ENCODE results near the gene NRP1. TPM values are rescaled to one million over a fixed set of nuclear protein-coding genes. Genes with fewer than 3 reads are reported as not detected.

NRP1 gene
- total RNA-seq, 4 donors from 2014 or later: 45.7 to 90.0 (median 57.7) TPM

DNA sequence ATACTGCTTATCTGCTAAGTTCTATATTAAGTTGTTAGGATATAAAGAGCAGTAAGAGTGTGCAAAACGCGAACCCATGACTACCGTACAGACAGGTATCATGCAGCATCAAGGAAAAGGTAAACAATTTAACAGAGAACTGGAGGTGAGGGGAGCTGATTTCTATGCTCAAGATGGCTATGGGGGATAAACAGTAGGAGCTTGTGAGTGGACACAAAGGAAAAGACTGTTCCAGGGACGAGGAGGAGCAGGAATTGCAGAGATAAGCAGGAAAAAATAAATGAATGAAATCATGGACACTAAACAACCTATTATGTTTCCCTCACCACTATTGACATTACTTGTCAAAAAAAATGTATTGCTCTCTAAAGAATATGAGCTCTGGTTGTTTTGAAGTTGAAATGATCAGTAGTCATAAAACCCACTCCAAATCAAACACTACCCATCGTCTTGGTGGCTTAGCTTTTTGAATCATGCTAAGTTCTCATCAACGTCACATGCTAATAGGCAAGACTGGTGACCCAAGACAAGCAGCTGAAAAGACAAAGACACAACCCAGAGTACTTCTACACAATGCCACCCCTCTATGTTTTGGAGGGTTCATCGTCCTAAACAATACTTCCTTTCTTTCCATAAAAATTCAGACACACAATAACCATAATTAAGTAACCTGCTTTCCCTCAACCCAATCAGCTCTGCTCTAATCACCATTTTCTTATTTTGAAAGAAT, 102.7 kb downstream of the NRP1 start:
- 70 to 72% methylated on average over 7 of the region's 7 CpGs for WGBS, 2 donors
- TF ChIP-seq POLR2A (IDR thresholded peaks at IDR 0.05) (no peak), EP300 (IDR thresholded peaks at IDR 0.05) (no peak)
- TF ChIP-seq, protein P1, sequence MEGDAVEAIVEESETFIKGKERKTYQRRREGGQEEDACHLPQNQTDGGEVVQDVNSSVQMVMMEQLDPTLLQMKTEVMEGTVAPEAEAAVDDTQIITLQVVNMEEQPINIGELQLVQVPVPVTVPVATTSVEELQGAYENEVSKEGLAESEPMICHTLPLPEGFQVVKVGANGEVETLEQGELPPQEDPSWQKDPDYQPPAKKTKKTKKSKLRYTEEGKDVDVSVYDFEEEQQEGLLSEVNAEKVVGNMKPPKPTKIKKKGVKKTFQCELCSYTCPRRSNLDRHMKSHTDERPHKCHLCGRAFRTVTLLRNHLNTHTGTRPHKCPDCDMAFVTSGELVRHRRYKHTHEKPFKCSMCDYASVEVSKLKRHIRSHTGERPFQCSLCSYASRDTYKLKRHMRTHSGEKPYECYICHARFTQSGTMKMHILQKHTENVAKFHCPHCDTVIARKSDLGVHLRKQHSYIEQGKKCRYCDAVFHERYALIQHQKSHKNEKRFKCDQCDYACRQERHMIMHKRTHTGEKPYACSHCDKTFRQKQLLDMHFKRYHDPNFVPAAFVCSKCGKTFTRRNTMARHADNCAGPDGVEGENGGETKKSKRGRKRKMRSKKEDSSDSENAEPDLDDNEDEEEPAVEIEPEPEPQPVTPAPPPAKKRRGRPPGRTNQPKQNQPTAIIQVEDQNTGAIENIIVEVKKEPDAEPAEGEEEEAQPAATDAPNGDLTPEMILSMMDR (IDR thresholded peaks at IDR 0.05): no peak
- H3K36me3 ChIP-seq: no peaks in the 10 kb centered on the region

DNA sequence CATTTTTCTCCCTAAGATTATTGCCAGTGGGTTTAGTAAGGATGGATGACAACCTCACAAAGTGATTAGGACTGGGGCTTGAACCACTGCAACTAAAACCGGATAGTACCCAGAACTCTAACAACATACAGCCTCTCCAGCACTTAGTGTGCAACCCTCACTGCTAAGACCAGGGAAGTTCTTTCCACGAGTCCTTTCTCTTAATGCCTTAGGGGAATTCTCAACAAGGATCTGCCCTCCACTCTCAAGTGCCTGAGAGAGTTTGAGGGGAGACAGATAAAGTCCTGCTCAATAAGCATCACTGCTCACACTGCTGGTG, 104.6 kb downstream of the NRP1 start:
- H3K36me3 ChIP-seq: peaks cover 0 to 13% (median 0%) of the 10 kb centered on the region in 3 donors
- H3K27ac ChIP-seq: no peak overlapping the region
- H3K4me3 ChIP-seq: no peak overlapping the region
- H3K27me3 ChIP-seq: no peaks in the 10 kb centered on the region
- 51 to 69% methylated on average over 2 of the region's 2 CpGs for WGBS, 2 donors
- H3K9me3 ChIP-seq: no peaks in the 10 kb centered on the region
- no peak for DNase-seq (ENCODE audit: low spot score in 2 of 2)
- H3K4me1 ChIP-seq: peaks cover 0 to 16% (median 0%) of the 10 kb centered on the region in 4 donors
- TF ChIP-seq, protein P1 (IDR thresholded peaks at IDR 0.05): no peak
- TF ChIP-seq POLR2A (IDR thresholded peaks at IDR 0.05) (no peak), EP300 (IDR thresholded peaks at IDR 0.05) (no peak)

More for the DNA sequence above, 102.7 kb downstream of the NRP1 start:
- no peaks in the 10 kb centered on the region for H3K27me3 ChIP-seq
- no peaks in the 10 kb centered on the region for H3K9me3 ChIP-seq
- no peak overlapping the region for H3K4me3 ChIP-seq
- DNase-seq (ENCODE audit: low spot score in 2 of 2): no peak
- H3K27ac ChIP-seq: no peak overlapping the region
- H3K4me1 ChIP-seq: peaks cover 0 to 31% (median 3%) of the 10 kb centered on the region in 4 donors

DNA sequence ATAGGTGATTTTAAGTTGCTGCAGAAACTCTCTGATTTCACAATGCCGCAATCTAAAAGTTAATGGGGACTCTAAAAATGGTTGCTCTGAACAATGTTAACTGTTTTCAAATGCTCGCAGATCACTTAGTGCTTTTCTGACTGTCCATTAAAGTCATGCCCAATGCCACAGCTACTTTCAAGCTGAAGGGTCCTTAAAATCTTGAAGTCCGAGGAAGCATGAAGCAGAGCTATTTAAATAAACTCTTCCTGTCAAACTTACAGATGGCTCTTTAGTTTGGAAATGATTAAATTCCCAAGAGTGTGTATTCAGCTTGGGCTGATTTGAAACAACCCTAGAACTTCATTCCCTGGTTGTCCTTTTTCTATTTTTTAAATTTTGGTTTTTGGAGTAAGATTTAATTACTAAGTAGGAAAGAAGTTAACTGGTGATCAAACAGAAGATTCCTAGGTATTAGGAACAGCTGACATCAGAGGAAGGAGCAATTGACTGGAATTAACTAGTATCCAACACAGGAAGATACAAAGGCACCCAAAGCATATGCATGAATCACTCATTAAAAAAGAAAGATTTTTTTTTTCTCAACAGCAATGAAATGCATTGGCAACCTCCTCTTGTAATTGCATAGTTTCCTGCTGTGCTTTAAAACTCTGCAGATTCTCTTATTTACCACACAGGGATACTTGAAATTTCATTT, 105.1 kb downstream of the NRP1 start:
- Histone ChIP-seq H3K4me3 (no peak overlapping the region), H3K4me1 (peaks cover 0 to 11% (median 0%) of the 10 kb centered on the region in 4 donors), H3K9me3 (no peaks in the 10 kb centered on the region), H3K36me3 (peaks cover 0 to 15% (median 0%) of the 10 kb centered on the region in 3 donors), H3K27me3 (no peaks in the 10 kb centered on the region), H3K27ac (no peak overlapping the region)
- WGBS, 2 donors: 77 to 82% methylated on average over 3 of the region's 3 CpGs
- TF ChIP-seq POLR2A (IDR thresholded peaks at IDR 0.05): no peak
- TF ChIP-seq, protein P1 (IDR thresholded peaks at IDR 0.05): no peak
- TF ChIP-seq EP300 (IDR thresholded peaks at IDR 0.05): no peak
- no peak for DNase-seq (ENCODE audit: low spot score in 2 of 2)

DNA sequence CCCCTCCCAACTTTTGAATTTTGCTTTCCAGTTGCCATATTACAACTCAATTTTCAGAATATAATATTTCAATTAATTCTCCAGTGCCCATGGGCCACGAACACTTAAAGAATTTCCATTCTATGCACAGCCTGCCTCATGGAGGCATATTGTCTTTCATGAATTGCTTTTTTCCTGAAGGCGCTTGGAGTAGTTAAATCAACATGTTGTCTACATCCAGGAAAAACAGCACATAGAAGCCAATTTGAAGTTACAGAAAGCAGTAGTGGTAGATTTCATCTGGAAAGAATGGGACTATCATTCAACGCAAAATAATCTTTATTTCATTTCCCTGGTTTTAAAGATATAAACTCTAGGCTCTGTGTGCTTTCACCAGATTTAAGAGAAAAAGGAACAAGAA, 106.0 kb downstream of the NRP1 start:
- no peak for DNase-seq (ENCODE audit: low spot score in 2 of 2)
- no peaks in the 10 kb centered on the region for H3K9me3 ChIP-seq
- no peak overlapping the region for H3K27ac ChIP-seq
- TF ChIP-seq POLR2A (IDR thresholded peaks at IDR 0.05) (no peak), EP300 (IDR thresholded peaks at IDR 0.05) (no peak)
- TF ChIP-seq, protein P1 (IDR thresholded peaks at IDR 0.05): no peak
- no peak overlapping the region for H3K4me3 ChIP-seq
- H3K36me3 ChIP-seq: peaks cover 0 to 21% (median 0%) of the 10 kb centered on the region in 3 donors
- no peaks in the 10 kb centered on the region for H3K27me3 ChIP-seq
- WGBS, 2 donors: 69 to 81% methylated on average over 3 of the region's 3 CpGs
- H3K4me1 ChIP-seq: peaks cover 0 to 6% (median 0%) of the 10 kb centered on the region in 4 donors

DNA sequence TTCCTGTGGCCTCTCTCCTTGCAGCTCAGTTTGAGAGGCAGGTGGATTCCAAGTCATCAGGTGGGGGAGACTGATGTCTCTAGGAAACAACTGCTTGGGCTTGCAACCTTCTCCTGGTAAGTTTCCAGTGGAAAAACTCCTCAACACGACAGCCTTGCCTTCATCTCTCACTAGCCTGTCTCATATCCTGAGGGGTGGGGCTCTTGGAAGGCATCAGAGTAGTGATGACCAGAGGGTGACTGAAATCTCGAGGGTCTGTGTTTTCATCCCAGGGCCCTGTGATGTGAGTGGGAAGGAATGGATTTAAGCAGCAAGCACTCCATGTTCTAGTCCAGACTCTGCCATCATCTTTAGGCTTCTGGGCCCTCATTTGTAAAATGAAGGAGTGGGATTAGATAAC, 107.0 kb downstream of the NRP1 start:
- no peak for DNase-seq (ENCODE audit: low spot score in 2 of 2)
- Histone ChIP-seq H3K9me3 (no peaks in the 10 kb centered on the region), H3K27ac (no peak overlapping the region), H3K4me3 (no peak overlapping the region), H3K36me3 (peaks cover 0 to 28% (median 0%) of the 10 kb centered on the region in 3 donors), H3K27me3 (no peaks in the 10 kb centered on the region), H3K4me1 (peaks cover 0 to 6% (median 0%) of the 10 kb centered on the region in 4 donors)
- WGBS, 2 donors: 63 to 71% methylated on average over 2 of the region's 2 CpGs
- TF ChIP-seq POLR2A (IDR thresholded peaks at IDR 0.05) (no peak), EP300 (IDR thresholded peaks at IDR 0.05) (no peak)
- TF ChIP-seq, protein P1 (IDR thresholded peaks at IDR 0.05): no peak
